ENCODE results near the gene SP9. TPM values are rescaled to one million over a fixed set of nuclear protein-coding genes. Genes with fewer than 3 reads are reported as not detected.
A peak's percentile ranks its signal among the peaks of the same experiment; 100 is the strongest.

The SP9 gene
- total RNA-seq, 1 donor, result not detected

GRCh38 chr2:174342686-174343342 is 8.1 kb downstream of the SP9 start:
- no peak overlapping the region for H3K4me3 ChIP-seq (ENCODE audit: low read depth, low read length)
- TF ChIP-seq, protein P1, sequence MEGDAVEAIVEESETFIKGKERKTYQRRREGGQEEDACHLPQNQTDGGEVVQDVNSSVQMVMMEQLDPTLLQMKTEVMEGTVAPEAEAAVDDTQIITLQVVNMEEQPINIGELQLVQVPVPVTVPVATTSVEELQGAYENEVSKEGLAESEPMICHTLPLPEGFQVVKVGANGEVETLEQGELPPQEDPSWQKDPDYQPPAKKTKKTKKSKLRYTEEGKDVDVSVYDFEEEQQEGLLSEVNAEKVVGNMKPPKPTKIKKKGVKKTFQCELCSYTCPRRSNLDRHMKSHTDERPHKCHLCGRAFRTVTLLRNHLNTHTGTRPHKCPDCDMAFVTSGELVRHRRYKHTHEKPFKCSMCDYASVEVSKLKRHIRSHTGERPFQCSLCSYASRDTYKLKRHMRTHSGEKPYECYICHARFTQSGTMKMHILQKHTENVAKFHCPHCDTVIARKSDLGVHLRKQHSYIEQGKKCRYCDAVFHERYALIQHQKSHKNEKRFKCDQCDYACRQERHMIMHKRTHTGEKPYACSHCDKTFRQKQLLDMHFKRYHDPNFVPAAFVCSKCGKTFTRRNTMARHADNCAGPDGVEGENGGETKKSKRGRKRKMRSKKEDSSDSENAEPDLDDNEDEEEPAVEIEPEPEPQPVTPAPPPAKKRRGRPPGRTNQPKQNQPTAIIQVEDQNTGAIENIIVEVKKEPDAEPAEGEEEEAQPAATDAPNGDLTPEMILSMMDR (IDR thresholded peaks at IDR 0.05; ENCODE audit: insufficient read depth, low read length), result no peak
- no peak for DNase-seq (ENCODE audit: low read depth)

- no peak overlapping the region for H3K4me3 ChIP-seq (ENCODE audit: low read depth, low read length)
- no peak for DNase-seq (ENCODE audit: low read depth)
- TF ChIP-seq, protein P1 (IDR thresholded peaks at IDR 0.05; ENCODE audit: insufficient read depth, low read length), result no peak
These were observed 8.5 kb downstream of the SP9 start for GRCh38 chr2:174343343-174343622.

DNA sequence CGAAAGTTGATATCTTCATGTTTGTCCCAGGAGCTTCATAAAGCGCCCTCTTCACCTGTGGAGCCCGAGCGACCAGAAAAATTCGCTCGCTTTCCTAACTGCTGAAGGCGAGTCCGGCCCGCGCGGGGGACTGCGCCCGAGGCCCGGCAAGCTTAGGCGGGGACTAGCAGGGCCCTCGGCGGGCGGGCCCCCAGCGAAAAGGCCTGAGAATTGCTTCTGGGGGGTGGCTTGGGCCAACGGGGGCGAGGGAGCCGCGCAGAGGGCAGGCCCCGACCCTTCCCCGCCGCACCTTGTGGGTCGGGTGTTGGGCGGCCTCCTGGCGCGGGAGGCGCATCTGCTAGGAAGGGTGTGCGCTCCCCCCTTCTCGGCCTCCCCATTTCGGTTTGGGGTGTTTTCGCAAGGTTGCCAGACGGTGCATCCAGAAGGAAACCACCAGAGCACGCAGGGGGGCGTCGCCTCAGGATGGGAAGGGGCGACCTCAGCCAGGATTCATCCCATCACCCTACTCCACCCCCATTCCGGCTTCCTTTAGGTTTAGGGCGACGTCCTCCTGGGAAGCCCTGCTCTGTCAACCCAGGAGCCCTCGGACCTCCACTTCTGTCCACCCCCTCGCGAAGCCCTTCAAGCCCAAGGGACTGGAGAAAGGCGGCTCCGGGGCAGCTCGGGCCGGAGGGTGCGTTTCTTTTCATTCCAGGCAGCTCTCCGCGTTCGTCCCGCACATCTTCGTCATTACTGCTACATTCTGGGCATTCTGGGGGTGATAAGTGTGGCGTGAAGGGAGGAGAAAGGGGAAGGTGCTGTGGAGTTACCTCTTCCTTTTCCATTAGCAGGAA is 9.1 kb downstream of the SP9 start:
- TF ChIP-seq, protein P1 (IDR thresholded peaks at IDR 0.05; ENCODE audit: insufficient read depth, low read length), result no peak
- no peak for DNase-seq (ENCODE audit: low read depth)
- no peak overlapping the region for H3K4me3 ChIP-seq (ENCODE audit: low read depth, low read length)

DNA sequence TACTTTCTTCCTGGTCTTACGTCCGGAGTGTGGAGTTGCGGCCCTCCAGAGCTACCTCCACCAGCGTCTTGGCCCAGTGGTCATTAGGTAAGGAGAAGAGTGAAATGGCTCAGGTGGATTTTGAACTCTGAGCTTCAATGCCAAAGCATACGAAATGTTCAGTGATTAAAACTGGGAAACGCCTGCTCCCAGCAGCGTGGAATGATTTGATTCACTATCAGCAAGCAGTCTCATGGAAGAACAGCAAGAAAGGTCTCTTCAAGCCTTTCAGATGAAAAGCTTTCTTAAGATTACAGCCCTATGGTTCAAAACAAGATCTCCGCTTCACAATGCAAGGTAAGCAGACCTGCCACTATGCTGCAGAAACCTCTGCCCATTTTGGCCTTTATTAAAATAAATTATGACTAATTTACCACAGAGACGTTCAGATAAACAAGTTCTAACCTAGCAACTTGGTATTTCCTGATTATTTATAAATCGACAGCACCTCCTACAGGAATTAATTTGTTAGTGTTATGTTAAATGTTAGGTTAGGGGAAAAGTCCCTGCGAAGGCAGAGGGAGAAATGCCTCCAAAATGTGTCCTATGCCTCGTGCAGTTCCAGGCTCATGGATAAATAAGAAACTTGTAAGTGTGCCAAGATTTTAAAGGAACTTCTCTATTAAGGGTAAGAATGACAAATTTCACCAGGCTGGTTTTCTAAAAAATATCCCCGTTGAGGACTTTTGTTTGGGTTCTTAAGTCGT is 10.1 kb downstream of the SP9 start:
- H3K4me3 ChIP-seq (ENCODE audit: low read depth, low read length), result no peak overlapping the region
- TF ChIP-seq, protein P1 (IDR thresholded peaks at IDR 0.05; ENCODE audit: insufficient read depth, low read length), result no peak
- peak; percentile 47 for DNase-seq (ENCODE audit: low read depth)

DNA sequence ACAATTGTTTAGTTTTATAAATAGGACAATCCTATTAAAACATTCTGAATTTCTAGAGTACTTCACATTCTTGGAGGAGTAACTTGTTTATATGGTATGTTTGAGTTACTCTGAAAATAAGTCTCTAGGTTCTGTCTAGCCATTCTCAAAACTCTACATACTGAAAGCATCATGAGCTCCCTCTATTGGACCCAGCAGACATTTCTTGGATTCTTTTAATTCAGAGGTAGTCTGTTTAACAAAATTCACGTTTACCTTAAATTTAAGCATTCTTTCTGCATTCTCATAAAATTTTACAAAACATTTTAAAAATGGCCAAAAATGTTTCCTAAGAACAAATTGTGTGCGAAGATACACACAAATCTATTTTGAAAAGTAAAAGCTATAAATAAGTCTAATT is 15.3 kb downstream of the SP9 start:
- H3K4me3 ChIP-seq (ENCODE audit: low read depth, low read length), result no peak overlapping the region
- DNase-seq (ENCODE audit: low read depth), result no peak
- TF ChIP-seq, protein P1 (IDR thresholded peaks at IDR 0.05; ENCODE audit: insufficient read depth, low read length), result peak; percentile 47

GRCh38 chr2:174350593-174351181 is 15.9 kb downstream of the SP9 start:
- TF ChIP-seq, protein P1 (IDR thresholded peaks at IDR 0.05; ENCODE audit: insufficient read depth, low read length), result no peak
- no peak overlapping the region for H3K4me3 ChIP-seq (ENCODE audit: low read depth, low read length)
- no peak for DNase-seq (ENCODE audit: low read depth)

Data from fibroblast of the aortic adventitia (primary cell).